Lung (tissue), 13 donors: ENCODE data around the gene SNU13. TPM values are rescaled to one million over a fixed set of nuclear protein-coding genes. Genes with fewer than 3 reads are reported as not detected.

Source experiments
- ATAC-seq: fragments of 200-7000 bp; cut with Tn5 transposase; one replicate; pipeline ENCODE4 v1.9.1; 2020; ENCODE audit warnings: moderate number of reproducible peaks; ENCODE audit not compliant: insufficient read depth, low FRiP score
- DNase-seq, 3 donors: peaks; one replicate each; pipeline ENCODE4 v3.0.0-alpha.2; 2013 to 2017
- H3K27ac ChIP-seq, 2 donors: one replicate each; pipeline ENCODE4 v1.5.1; 2013; ENCODE audit warnings: mild to moderate bottlenecking in 2 of 2, moderate library complexity in 2 of 2, control low read depth in 1 of 2, inconsistent platforms in 1 of 2, low read depth in 1 of 2, low read length in 1 of 2
- H3K27me3 ChIP-seq, 3 donors: one replicate each; pipeline ENCODE4 v1.5.1; 2013; ENCODE audit warnings: low read length in 2 of 3; ENCODE audit not compliant: control insufficient read depth in 3 of 3, insufficient read depth in 3 of 3
- H3K36me3 ChIP-seq, 4 donors: one replicate each; pipeline ENCODE4 v1.5.1; 2013; ENCODE audit warnings: low read length in 4 of 4, mild to moderate bottlenecking in 1 of 4, moderate library complexity in 1 of 4; ENCODE audit not compliant: control insufficient read depth in 4 of 4, insufficient read depth in 4 of 4
- H3K4me1 ChIP-seq, 5 donors: one replicate each; pipeline ENCODE4 v1.5.1; 2013; ENCODE audit warnings: low read length in 5 of 5, mild to moderate bottlenecking in 2 of 5, moderate library complexity in 1 of 5; ENCODE audit not compliant: control insufficient read depth in 5 of 5, insufficient read depth in 5 of 5
- H3K4me3 ChIP-seq: one replicate; pipeline ENCODE4 v1.5.1; 2013; ENCODE audit warnings: mild to moderate bottlenecking, control low read depth, moderate library complexity
- H3K9ac ChIP-seq, 2 donors: one replicate each; pipeline ENCODE4 v1.5.1; 2013; ENCODE audit warnings: low read length in 2 of 2, control low read depth in 1 of 2; ENCODE audit not compliant: insufficient read depth in 1 of 2
- H3K9me3 ChIP-seq, 4 donors: one replicate each; pipeline ENCODE4 v1.5.1; 2013; ENCODE audit warnings: low read length in 3 of 4, mild to moderate bottlenecking in 1 of 4, moderate library complexity in 1 of 4; ENCODE audit not compliant: control insufficient read depth in 4 of 4, insufficient read depth in 3 of 4
- WGBS, 2 donors: extraction: QIAGEN DNeasy Blood & Tissue Kit; methylation state at CpG; one replicate each; pipeline ENCODE4 v1.1.7; 2013; 5-methylcytosine and 5-hydroxymethylcytosine counted together
- polyA plus RNA-seq, 2 donors: library from polyadenylated mRNA; stranded (reverse); fragments of 200-250 nt; gene quantifications; one replicate each; pipeline ENCODE4 v1.2.1, GENCODE V29; 2013
- small RNA-seq: library from RNA; depleted of rRNA; stranded (forward); fragments of <200 nt; gene quantifications from one replicate; pipeline ENCODE3, GENCODE V24; 2014; ENCODE audit warnings: low replicate concordance
- total RNA-seq, 2 donors: library from RNA; depleted of rRNA in 1 of 2; stranded (reverse); fragments of >200 nt in 1 of 2; gene quantifications; one replicate each; pipeline ENCODE4 v1.2.1, GENCODE V29; 2014 to 2021
- TF ChIP-seq, protein P1 (sequence below): IDR thresholded peaks from 2 replicates; pipeline ENCODE4 v1.5.1; 2012; ENCODE audit warnings: mild to moderate bottlenecking; ENCODE audit errors: control extremely low read depth, extremely low read depth
- donor health status: control.
- donor health status: control.
- donor health status: Bipolar disorder and iron deficiency.
- donor health status: healthy.
- donor health status: DM: yes; HTN: yes; CAD: no.

Gene SNU13
- total and polyA plus RNA-seq, 4 donors: 67.7 to 206 (median 135) TPM

DNA sequence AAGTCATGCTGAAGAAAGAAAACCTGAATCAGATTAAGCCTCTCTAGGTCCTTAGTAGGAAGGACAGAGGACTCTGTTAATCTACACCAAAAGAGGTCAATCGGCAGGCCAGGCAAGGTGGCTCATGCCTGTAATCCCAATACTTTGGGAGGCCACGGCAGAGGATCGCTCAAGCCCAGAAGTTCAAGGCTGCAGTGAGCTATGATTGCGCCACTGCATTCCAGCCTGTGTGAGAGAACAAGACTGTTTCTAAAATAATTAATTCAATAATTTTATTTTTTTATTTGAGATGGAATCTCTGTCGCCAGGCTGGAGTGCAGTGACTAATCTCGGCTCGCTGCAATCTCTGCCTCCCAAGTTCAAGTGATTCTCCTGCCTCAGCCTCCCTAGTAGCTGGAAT lies 63.1 kb downstream of the SNU13 start:
- H3K27me3 ChIP-seq: no peaks in the 10 kb centered on the region
- no peak for ATAC-seq
- no peak overlapping the region for H3K9ac ChIP-seq
- TF ChIP-seq, protein P1, sequence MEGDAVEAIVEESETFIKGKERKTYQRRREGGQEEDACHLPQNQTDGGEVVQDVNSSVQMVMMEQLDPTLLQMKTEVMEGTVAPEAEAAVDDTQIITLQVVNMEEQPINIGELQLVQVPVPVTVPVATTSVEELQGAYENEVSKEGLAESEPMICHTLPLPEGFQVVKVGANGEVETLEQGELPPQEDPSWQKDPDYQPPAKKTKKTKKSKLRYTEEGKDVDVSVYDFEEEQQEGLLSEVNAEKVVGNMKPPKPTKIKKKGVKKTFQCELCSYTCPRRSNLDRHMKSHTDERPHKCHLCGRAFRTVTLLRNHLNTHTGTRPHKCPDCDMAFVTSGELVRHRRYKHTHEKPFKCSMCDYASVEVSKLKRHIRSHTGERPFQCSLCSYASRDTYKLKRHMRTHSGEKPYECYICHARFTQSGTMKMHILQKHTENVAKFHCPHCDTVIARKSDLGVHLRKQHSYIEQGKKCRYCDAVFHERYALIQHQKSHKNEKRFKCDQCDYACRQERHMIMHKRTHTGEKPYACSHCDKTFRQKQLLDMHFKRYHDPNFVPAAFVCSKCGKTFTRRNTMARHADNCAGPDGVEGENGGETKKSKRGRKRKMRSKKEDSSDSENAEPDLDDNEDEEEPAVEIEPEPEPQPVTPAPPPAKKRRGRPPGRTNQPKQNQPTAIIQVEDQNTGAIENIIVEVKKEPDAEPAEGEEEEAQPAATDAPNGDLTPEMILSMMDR: no peak
- H3K27ac ChIP-seq: no peak overlapping the region
- peaks cover 0 to 7% (median 1%) of the 10 kb centered on the region in 5 donors for H3K4me1 ChIP-seq
- WGBS, 2 donors: 97% methylated on average over 7 of the region's 7 CpGs
- DNase-seq: no peak
- no peaks in the 10 kb centered on the region for H3K9me3 ChIP-seq
- H3K4me3 ChIP-seq: no peak overlapping the region
- H3K36me3 ChIP-seq: peaks cover 9 to 53% (median 26%) of the 10 kb centered on the region in 4 donors

Small RNA genes within 50 kb of the gene (small RNA-seq; reads per million reads assigned to genes)
- gene HMGN2P10: not detected
- not detected for gene RF00019
- not detected for gene RNU6-476P
- gene RNU6ATAC22P: not detected

Other genes with a start within 250 kb of the SNU13 start
- gene TOB2, start 242.1 kb downstream of the SNU13 start, total RNA-seq: 10 to 100 TPM; 26.8 to 46.7 TPM
- gene TOB2, start 242.1 kb downstream of the SNU13 start, polyA plus RNA-seq: 10 to 100 TPM; 15.4 to 20.1 TPM
- gene PHF5A, start 220.2 kb downstream of the SNU13 start, total RNA-seq: 10 to 100 TPM; 28.9 to 33.9 TPM
- gene PHF5A, start 220.2 kb downstream of the SNU13 start, polyA plus RNA-seq: 10 to 100 TPM; 46.2 to 89.6 TPM
- gene ACO2, start 219.8 kb downstream of the SNU13 start, total RNA-seq: 100 to 1,000 TPM in 1 of 2 donors, 10 to 100 TPM in 1; 57.8 to 101 TPM
- 10 to 100 TPM; 34.1 to 67.1 TPM for gene ACO2, start 219.8 kb downstream of the SNU13 start, polyA plus RNA-seq
- gene POLR3H, start 144.4 kb downstream of the SNU13 start, total RNA-seq: 10 to 100 TPM; 12.1 to 65.9 TPM
- gene POLR3H, start 144.4 kb downstream of the SNU13 start, polyA plus RNA-seq: 10 to 100 TPM; 31.0 to 48.6 TPM
- gene CSDC2, start 127.9 kb downstream of the SNU13 start, total RNA-seq: 1 to 10 TPM; 1.4 to 8.1 TPM
- 1 to 10 TPM; 3.3 to 5.6 TPM for gene CSDC2, start 127.9 kb downstream of the SNU13 start, polyA plus RNA-seq
- gene PMM1, start 99.0 kb downstream of the SNU13 start, total RNA-seq: 10 to 100 TPM; 23.0 to 62.2 TPM
- 10 to 100 TPM; 32.7 to 55.3 TPM for gene PMM1, start 99.0 kb downstream of the SNU13 start, polyA plus RNA-seq
- 10 to 100 TPM; 13.6 to 42.7 TPM for gene DESI1, start 67.8 kb downstream of the SNU13 start, total RNA-seq
- gene DESI1, start 67.8 kb downstream of the SNU13 start, polyA plus RNA-seq: 10 to 100 TPM; 21.1 to 40.0 TPM
- 100 to 1,000 TPM; 200 to 235 TPM for gene XRCC6, start 67.6 kb downstream of the SNU13 start, total RNA-seq
- gene XRCC6, start 67.6 kb downstream of the SNU13 start, polyA plus RNA-seq: 100 to 1,000 TPM; 149 to 189 TPM
- gene MEI1, start 10.6 kb upstream of the SNU13 start, total RNA-seq: 1 to 10 TPM; 3.4 to 7.6 TPM
- gene MEI1, start 10.6 kb upstream of the SNU13 start, polyA plus RNA-seq: 10 to 100 TPM in 1 of 2 donors, 1 to 10 TPM in 1; 5.7 to 18.0 TPM
- 10 to 100 TPM in 1 of 2 donors, 1 to 10 TPM in 1; 9.9 to 10.6 TPM for gene CCDC134, start 111.8 kb upstream of the SNU13 start, total RNA-seq
- 1 to 10 TPM; 2.5 to 4.2 TPM for gene CCDC134, start 111.8 kb upstream of the SNU13 start, polyA plus RNA-seq
- 100 to 1,000 TPM in 1 of 2 donors, 10 to 100 TPM in 1; 68.1 to 155 TPM for gene SREBF2, start 144.2 kb upstream of the SNU13 start, total RNA-seq
- gene SREBF2, start 144.2 kb upstream of the SNU13 start, polyA plus RNA-seq: 10 to 100 TPM; 70.6 to 81.2 TPM
- gene SHISA8, start 226.2 kb upstream of the SNU13 start, total RNA-seq: under 1 TPM in 1 of 2 donors, not detected in 1; 0.34 TPM
- gene SHISA8, start 226.2 kb upstream of the SNU13 start, polyA plus RNA-seq: under 1 TPM in 1 of 2 donors, not detected in 1; 0.02 TPM
- 1 to 10 TPM in 1 of 2 donors, under 1 TPM in 1; 0.31 to 1.7 TPM for gene TNFRSF13C, start 237.9 kb upstream of the SNU13 start, total RNA-seq
- gene TNFRSF13C, start 237.9 kb upstream of the SNU13 start, polyA plus RNA-seq: under 1 TPM; 0.18 to 0.74 TPM